Mucosa of descending colon (tissue), 3 donors: ENCODE measurements around the gene LAT. TPM values are rescaled to one million over a fixed set of nuclear protein-coding genes. Genes with fewer than 3 reads are reported as not detected.

Experiments
- ATAC-seq: fragments of 200-7000 bp; cut with Tn5 transposase; one replicate; pipeline ENCODE4 v1.9.1; 2020; ENCODE audit warnings: mild to moderate bottlenecking, moderate library complexity
- DNase-seq, 3 donors: peaks; one replicate each; pipeline ENCODE4 v3.0.0-alpha.2; 2020
- H3K36me3 ChIP-seq: fragments of 200-600 bp; one replicate; pipeline ENCODE4 v1.8.0; 2021; ENCODE audit warnings: low read depth, mild to moderate bottlenecking
- H3K4me1 ChIP-seq: fragments of 200-600 bp; one replicate; pipeline ENCODE4 v1.8.0; 2021; ENCODE audit warnings: low read depth, mild to moderate bottlenecking
- H3K4me3 ChIP-seq: fragments of 200-600 bp; one replicate; pipeline ENCODE4 v1.8.0; 2021; ENCODE audit warnings: mild to moderate bottlenecking
- H3K9me3 ChIP-seq: fragments of 200-600 bp; one replicate; pipeline ENCODE4 v1.8.0; 2021; ENCODE audit warnings: mild to moderate bottlenecking
- intact Hi-C, 2 donors: fragments of 100-400 bp; cut with DNase I in 1 of 2; cut with micrococcal nuclease in 1 of 2; formaldehyde crosslinking; loops; one replicate each; pipeline versions ENCODE4 v1.11.0 to v1.11.1; 2022; cut with DNase I, micrococcal nuclease
- total RNA-seq, 3 donors: library from RNA; stranded (reverse); fragmentation: NEBNext Ultra II Directional in 2 of 3; extraction: Animal tissue kit (Norgen Biotek cat#: 25700) in 2 of 3; gene quantifications; one replicate each; pipeline versions ENCODE4 v1.2.1 to v1.2.4, GENCODE V29; 2021 to 2023
- TF ChIP-seq, protein P1 (sequence below): fragments of 200-600 bp; IDR thresholded peaks from one replicate; pipeline ENCODE4 v1.8.0; 2022; ENCODE audit warnings: antibody characterized with exemption, mild to moderate bottlenecking
- donor health status: DM: no; HTN: no; CAD: no; lungs with moderate emphysema.
- donor health status: DM: no; HTN: no; CAD: no.
- donor health status: DM: no; HTN: yes; CAD: no.

The LAT gene
- total RNA-seq, 3 donors from 2014 or later = 8.5 to 13.0 (median 11.6) TPM

DNA sequence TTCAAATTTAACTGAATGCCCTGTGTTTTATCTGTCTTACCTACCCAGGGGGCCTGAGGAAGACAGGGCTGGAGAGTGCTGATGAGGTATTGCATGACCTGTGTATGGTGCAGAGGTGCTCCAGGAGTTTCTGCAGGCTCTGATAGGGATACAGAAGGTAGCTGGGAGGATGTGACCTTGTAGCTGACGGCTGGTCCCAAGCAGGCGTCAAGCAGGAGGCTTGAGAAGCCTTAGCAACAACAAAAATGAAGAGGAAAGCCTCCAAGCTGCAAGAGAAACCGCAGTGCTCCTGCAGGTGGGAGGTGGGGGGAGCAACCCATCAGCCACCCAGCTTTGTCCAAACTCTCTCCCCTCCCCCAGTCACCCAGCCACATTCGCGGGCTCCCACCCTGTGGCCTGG is 40.4 kb downstream of the LAT start:
- no peak for ATAC-seq
- Histone ChIP-seq H3K4me1 (no peaks in the 10 kb centered on the region), H3K4me3 (no peak overlapping the region), H3K9me3 (no peaks in the 10 kb centered on the region), H3K36me3 (no peaks in the 10 kb centered on the region)
- intact Hi-C loops = no loop called here
- DNase-seq = no peak
- TF ChIP-seq, protein P1, sequence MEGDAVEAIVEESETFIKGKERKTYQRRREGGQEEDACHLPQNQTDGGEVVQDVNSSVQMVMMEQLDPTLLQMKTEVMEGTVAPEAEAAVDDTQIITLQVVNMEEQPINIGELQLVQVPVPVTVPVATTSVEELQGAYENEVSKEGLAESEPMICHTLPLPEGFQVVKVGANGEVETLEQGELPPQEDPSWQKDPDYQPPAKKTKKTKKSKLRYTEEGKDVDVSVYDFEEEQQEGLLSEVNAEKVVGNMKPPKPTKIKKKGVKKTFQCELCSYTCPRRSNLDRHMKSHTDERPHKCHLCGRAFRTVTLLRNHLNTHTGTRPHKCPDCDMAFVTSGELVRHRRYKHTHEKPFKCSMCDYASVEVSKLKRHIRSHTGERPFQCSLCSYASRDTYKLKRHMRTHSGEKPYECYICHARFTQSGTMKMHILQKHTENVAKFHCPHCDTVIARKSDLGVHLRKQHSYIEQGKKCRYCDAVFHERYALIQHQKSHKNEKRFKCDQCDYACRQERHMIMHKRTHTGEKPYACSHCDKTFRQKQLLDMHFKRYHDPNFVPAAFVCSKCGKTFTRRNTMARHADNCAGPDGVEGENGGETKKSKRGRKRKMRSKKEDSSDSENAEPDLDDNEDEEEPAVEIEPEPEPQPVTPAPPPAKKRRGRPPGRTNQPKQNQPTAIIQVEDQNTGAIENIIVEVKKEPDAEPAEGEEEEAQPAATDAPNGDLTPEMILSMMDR = no peak

DNA sequence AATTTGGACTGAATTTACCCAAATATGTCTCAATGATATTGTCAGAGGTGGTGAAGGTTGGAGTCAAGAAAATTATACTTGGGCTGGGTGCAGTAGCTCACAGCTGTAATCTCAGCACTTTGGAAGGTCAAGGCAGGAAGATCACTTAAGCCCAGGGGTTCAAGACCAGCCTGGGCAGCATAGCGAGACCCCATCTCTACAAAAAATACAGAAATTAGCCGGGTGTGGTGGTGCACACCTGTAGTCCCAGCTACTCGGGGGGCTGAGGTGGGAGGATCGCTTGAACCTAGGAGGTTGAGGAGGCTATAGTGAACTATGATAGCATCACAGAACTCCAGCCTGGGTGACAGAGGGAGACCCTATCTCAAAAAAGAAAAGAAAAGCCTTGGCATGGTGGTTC is 40.9 kb downstream of the LAT start:
- ATAC-seq = no peak
- H3K4me3 ChIP-seq = no peak overlapping the region
- H3K4me1 ChIP-seq = no peaks in the 10 kb centered on the region
- no peak for DNase-seq
- H3K36me3 ChIP-seq = no peaks in the 10 kb centered on the region
- intact Hi-C loops = no loop called here
- H3K9me3 ChIP-seq = no peaks in the 10 kb centered on the region
- TF ChIP-seq, protein P1 = no peak

DNA sequence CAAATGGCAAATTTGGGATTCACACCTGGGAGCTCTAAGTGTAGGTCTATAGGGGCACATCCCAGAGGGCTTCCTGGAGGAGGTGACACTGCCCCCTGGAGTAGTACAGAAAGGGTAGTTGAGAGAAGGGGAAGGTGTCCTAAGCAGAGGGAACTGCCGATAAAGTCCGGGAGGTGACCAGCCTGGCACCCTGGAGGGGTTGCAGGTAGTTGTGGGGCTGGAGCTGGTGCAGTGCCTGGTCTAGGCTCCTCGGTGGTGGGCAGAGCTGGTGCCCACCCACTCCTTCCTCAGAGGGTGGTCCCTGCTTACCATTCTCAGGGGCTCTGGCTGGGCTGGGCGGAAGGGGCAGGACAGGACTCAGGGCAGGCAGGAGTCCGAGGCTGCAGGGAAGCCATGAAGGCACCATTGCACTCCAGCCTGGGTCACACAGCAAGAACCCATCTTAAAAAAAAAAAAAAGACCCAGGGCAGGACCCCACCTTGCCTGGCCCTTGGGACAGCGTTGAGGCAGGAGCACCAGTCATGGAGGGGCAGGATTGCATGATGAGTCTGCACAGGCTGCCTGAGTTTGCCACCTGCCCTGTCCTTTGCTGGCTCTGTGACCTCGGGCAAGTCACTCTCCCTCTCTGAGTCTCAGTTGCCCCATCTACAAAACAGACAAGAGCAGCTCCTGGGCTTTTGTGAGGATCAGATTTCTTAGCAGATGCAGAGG is 43.8 kb downstream of the LAT start:
- TF ChIP-seq, protein P1 = no peak
- Histone ChIP-seq H3K4me3 (no peak overlapping the region), H3K4me1 (no peaks in the 10 kb centered on the region), H3K9me3 (no peaks in the 10 kb centered on the region), H3K36me3 (no peaks in the 10 kb centered on the region)
- peak; percentile 7 for ATAC-seq
- intact Hi-C loops = no loop called here
- no peak for DNase-seq

DNA sequence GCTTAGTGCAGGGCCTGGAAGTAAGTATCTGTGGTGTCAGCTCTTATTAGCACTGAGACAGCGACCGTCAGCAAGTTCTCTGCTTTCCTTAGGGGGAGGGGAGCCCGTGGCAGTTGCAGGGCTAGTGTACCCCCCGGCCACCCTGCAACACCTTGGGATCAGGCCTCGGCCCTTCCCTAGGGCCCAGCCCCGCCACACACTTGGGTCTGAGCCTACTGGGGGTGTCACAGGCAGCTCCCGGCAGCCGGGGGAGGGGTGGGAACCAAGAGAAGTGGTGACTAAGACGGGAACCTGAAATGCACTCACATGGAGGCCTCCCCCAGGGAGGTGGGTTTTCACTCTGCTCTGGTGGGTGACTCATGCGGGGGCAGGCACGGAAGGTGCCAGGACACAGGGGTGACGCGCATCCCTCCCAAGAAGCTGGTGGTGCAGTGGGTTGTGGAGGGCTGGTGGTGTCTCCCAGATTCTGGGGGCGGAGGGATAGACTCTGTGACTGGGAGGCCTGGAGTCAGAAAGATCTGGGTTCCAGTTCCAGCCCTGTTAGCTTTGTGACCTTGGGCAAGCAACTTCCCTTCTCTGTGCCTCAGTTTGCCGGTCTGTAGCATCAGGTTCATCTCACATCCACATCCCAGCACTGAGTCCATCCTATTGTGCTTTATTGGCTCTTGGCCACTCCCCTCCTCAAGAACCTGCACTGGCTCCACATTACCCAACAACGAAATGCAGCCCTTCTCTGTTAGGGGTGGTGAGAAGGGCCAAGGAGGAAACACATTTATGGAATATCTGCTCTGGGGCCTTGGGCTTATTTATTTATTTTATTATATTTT is 44.5 kb downstream of the LAT start:
- TF ChIP-seq, protein P1 = no peak
- ATAC-seq = peak; percentile 57
- Histone ChIP-seq H3K4me3 (no peak overlapping the region), H3K36me3 (no peaks in the 10 kb centered on the region), H3K4me1 (no peaks in the 10 kb centered on the region), H3K9me3 (no peaks in the 10 kb centered on the region)
- intact Hi-C loops = no loop called here
- DNase-seq = no peak

DNA sequence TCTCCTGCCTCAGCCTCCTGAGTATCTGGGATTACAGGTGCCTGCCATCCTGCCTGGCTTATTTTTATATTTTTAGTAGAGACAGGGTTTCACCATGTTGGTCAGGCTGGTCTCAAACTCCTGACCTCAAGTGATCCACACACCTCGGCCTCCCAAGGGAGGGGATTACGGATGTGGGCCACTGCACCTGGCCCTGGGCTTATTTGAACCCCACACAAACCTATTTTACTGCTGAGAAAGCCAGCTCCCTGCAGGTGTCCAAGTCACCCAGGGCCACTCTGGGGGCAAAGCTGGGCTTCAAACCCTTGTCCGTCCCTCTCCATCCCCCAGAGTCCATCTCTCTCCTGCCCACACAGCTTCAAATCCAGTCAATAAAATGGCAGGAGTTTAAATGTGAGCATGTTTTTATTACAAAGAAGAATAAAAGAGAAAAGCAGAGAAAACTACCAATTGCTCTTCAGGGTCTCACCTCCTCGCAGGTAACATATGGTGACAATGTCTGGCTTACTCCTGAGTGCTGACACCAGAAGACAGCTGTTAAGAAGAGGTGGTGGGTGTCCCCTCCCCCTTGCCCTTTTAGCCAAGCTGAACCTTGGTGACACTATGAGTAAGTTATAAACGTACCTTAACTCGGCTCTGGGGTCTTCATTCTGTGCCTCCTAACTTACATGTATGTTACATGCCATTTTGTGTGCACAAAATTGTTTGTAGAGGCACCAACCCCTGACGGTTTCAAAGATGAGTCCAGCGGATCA is 45.4 kb downstream of the LAT start:
- H3K36me3 ChIP-seq = no peaks in the 10 kb centered on the region
- H3K9me3 ChIP-seq = no peaks in the 10 kb centered on the region
- no peak for ATAC-seq
- TF ChIP-seq, protein P1 = no peak
- no peak overlapping the region for H3K4me3 ChIP-seq
- DNase-seq = no peak
- no peaks in the 10 kb centered on the region for H3K4me1 ChIP-seq
- intact Hi-C loops = no loop called here

Other genes with a start within 250 kb of the LAT start
- 1 to 10 TPM; 4.1 to 6.4 (median 4.4) TPM for gene NPIPB9, start 233.3 kb upstream of the LAT start, total RNA-seq
- gene ATXN2L, start 162.1 kb upstream of the LAT start, total RNA-seq = 100 to 1,000 TPM; 102 to 108 (median 107) TPM
- 100 to 1,000 TPM; 182 to 248 (median 220) TPM for gene TUFM, start 138.7 kb upstream of the LAT start, total RNA-seq
- 100 to 1,000 TPM in 1 of 3 donors, 10 to 100 TPM in 2; 83.5 to 107 (median 89.7) TPM for gene SH2B1, start 121.2 kb upstream of the LAT start, total RNA-seq
- 1 to 10 TPM in 2 of 3 donors, under 1 TPM in 1; 0.96 to 1.7 (median 1.6) TPM for gene ATP2A1, start 106.6 kb upstream of the LAT start, total RNA-seq
- gene RABEP2, start 59.8 kb upstream of the LAT start, total RNA-seq = 10 to 100 TPM; 35.1 to 43.2 (median 35.7) TPM
- under 1 TPM; 0.29 to 0.65 (median 0.38) TPM for gene CD19, start 53.1 kb upstream of the LAT start, total RNA-seq
- 10 to 100 TPM; 45.0 to 57.9 (median 50.9) TPM for gene NFATC2IP, start 34.1 kb upstream of the LAT start, total RNA-seq
- gene SPNS1, start 10.3 kb upstream of the LAT start, total RNA-seq = 10 to 100 TPM; 28.2 to 31.0 (median 30.3) TPM